Smooth muscle cell of the brain vasculature (primary cell): ENCODE data around the gene TRMT5.
A peak's percentile ranks its signal among the peaks of the same experiment; 100 is the strongest.

ENCODE experiments used
- DNase-seq: peaks from one replicate; pipeline ENCODE4 v3.0.0-alpha.2; 2012; ENCODE audit warnings: low read depth, low spot score

Gene TRMT5

GRCh38 chr14:60980811-60981632, at the start of gene TRMT5, which contains the start of gene SLC38A6:
TRMT5 (minus strand) TSS chr14:60981079; CDS start chr14:60980973, 106 bp downstream.
SLC38A6 (plus strand) TSS chr14:60981245; CDS start chr14:60981278, 33 bp downstream.
- DNase-seq = peak; percentile 91

- no peak for DNase-seq
These were observed 45.6 kb upstream of the TRMT5 start for GRCh38 chr14:61026526-61026925.

GRCh38 chr14:61025251-61026223, 44.7 kb upstream of the TRMT5 start:
- DNase-seq = peak; percentile 57

GRCh38 chr14:61019537-61019936, 38.7 kb upstream of the TRMT5 start:
- DNase-seq = no peak

GRCh38 chr14:61003571-61003970, 22.7 kb upstream of the TRMT5 start:
- DNase-seq = no peak

- no peak for DNase-seq
These were observed 18.7 kb upstream of the TRMT5 start for GRCh38 chr14:60999536-60999935.

- DNase-seq = no peak
These were observed 17.7 kb upstream of the TRMT5 start for GRCh38 chr14:60998617-60999016.

- no peak for DNase-seq
These were observed 8.7 kb upstream of the TRMT5 start for GRCh38 chr14:60989599-60989998.

GRCh38 chr14:60986500-60986899, 5.6 kb upstream of the TRMT5 start:
- no peak for DNase-seq

- DNase-seq = no peak
These were observed 3.3 kb upstream of the TRMT5 start for GRCh38 chr14:60984196-60984595.

- DNase-seq = peak; percentile 20
These were observed 965 bp upstream of the TRMT5 start for GRCh38 chr14:60981633-60982455.

GRCh38 chr14:60977847-60978246, 3.0 kb downstream of the TRMT5 start:
- no peak for DNase-seq

- no peak for DNase-seq
These were observed 5.3 kb downstream of the TRMT5 start for GRCh38 chr14:60975551-60975950.

GRCh38 chr14:60974090-60974651, 6.7 kb downstream of the TRMT5 start:
- DNase-seq = no peak

- no peak for DNase-seq
These were observed 7.8 kb downstream of the TRMT5 start for GRCh38 chr14:60973070-60973469.

GRCh38 chr14:60972295-60972694, 8.6 kb downstream of the TRMT5 start:
- DNase-seq = no peak

GRCh38 chr14:60971271-60971670, 9.6 kb downstream of the TRMT5 start:
- DNase-seq = no peak

- no peak for DNase-seq
These were observed 10.7 kb downstream of the TRMT5 start for GRCh38 chr14:60970146-60970545.

GRCh38 chr14:60968671-60969070, 12.2 kb downstream of the TRMT5 start:
- DNase-seq = no peak

- no peak for DNase-seq
These were observed 12.8 kb downstream of the TRMT5 start for GRCh38 chr14:60968099-60968498.

GRCh38 chr14:60965402-60965801, 15.5 kb downstream of the TRMT5 start:
- no peak for DNase-seq
